OCI-LY7 (cell line): ENCODE data around the gene CABLES1. TPM values are rescaled to one million over a fixed set of nuclear protein-coding genes. Genes with fewer than 3 reads are reported as not detected.
"Not testable (repeated sequence)": the region's sequence is repeated elsewhere in the genome, so short reads cannot be mapped to it uniquely, and the experiment has no call there.

Source experiments
- BruUV-seq: library from RNA; stranded (reverse); fragments of 400-500 nt; replicated peaks from 2 replicates; lab custom pipeline; 2021; lab: Mats Ljungman, UMichigan
- CTCF ChIA-PET: fragments of 300-600 bp; sonication (Branson Sonifier 250); formaldehyde crosslinking; loops from one replicate; lab custom pipeline; 2022; ENCODE audit warnings: antibody characterized with exemption; ENCODE audit not compliant: unreplicated experiment; lab: Charles Lee
- POLR2A ChIA-PET: fragments of 300-600 bp; sonication (Branson Sonifier 250); formaldehyde crosslinking; loops from one replicate; lab custom pipeline; 2022; ENCODE audit warnings: antibody characterized with exemption; lab: Charles Lee
- DNase-seq: peaks from one replicate; pipeline ENCODE4 v3.0.0-alpha.2; 2015; ENCODE audit warnings: low spot score
- H2AFZ ChIP-seq: fragments of 200-600 bp; sonication (generic), shearing (Covaris generic); 2 replicates; pipeline ENCODE4 v1.6.1; 2014; ENCODE audit warnings: mild to moderate bottlenecking, antibody characterized with exemption, low read length, moderate library complexity
- H3K27ac ChIP-seq: fragments of 200-600 bp; sonication (generic); 2 replicates; pipeline ENCODE4 v1.5.1; 2014; ENCODE audit warnings: mixed run types, low read depth, mild to moderate bottlenecking, moderate library complexity, low read length, inconsistent platforms; ENCODE audit not compliant: poor library complexity, severe bottlenecking
- H3K36me3 ChIP-seq: fragments of 200-600 bp; sonication (generic); 2 replicates; pipeline ENCODE4 v1.6.1; 2014; ENCODE audit warnings: mild to moderate bottlenecking, antibody characterized with exemption, low read length, moderate library complexity, mixed read lengths; ENCODE audit not compliant: insufficient read depth
- H3K4me1 ChIP-seq: fragments of 200-600 bp; sonication (generic); 2 replicates; pipeline ENCODE4 v1.5.1; 2014; ENCODE audit warnings: mild to moderate bottlenecking, low read length; ENCODE audit not compliant: insufficient read depth, poor library complexity, severe bottlenecking
- H3K4me2 ChIP-seq: fragments of 200-600 bp; sonication (generic); 2 replicates; pipeline ENCODE4 v1.6.1; 2014; ENCODE audit warnings: mild to moderate bottlenecking, low read length
- H3K4me3 ChIP-seq: fragments of 200-600 bp; sonication (generic); 2 replicates; pipeline ENCODE4 v1.5.1; 2014; ENCODE audit warnings: mild to moderate bottlenecking, low read depth, low read length; ENCODE audit not compliant: poor library complexity, severe bottlenecking
- H3K79me2 ChIP-seq: fragments of 200-600 bp; sonication (generic); 2 replicates; pipeline ENCODE4 v1.6.1; 2016; ENCODE audit warnings: low read depth, mild to moderate bottlenecking, low read length, moderate library complexity, mixed read lengths; ENCODE audit not compliant: insufficient read depth
- H3K9me2 ChIP-seq: fragments of 200-600 bp; sonication (generic); 2 replicates; pipeline ENCODE4 v1.6.1; 2016; ENCODE audit warnings: mild to moderate bottlenecking, low read length, mixed read lengths; ENCODE audit not compliant: insufficient read depth
- H3K9me3 ChIP-seq: fragments of 200-600 bp; sonication (generic); 2 replicates; pipeline ENCODE4 v1.6.1; 2014; ENCODE audit warnings: mild to moderate bottlenecking, mixed run types, low read length, mixed read lengths
- H4K20me1 ChIP-seq: fragments of 200-600 bp; sonication (generic); 2 replicates; pipeline ENCODE4 v1.6.1; 2014; ENCODE audit warnings: mild to moderate bottlenecking, antibody characterized with exemption, low read length, moderate library complexity, mixed read lengths; ENCODE audit not compliant: insufficient read depth
- CTCF ChIP-seq: fragments of 200-600 bp; sonication (generic); conservative IDR thresholded peaks from 2 replicates; pipeline ENCODE4 v1.5.1; 2014; ENCODE audit warnings: mild to moderate bottlenecking, antibody characterized with exemption, low read length, moderate library complexity, mixed read lengths
- EZH2phosphoT487 ChIP-seq: fragments of 200-600 bp; sonication (generic); IDR thresholded peaks from 2 replicates; pipeline ENCODE4 v1.6.1; 2018; ENCODE audit warnings: low read depth, borderline replicate concordance, mild to moderate bottlenecking, mixed run types, antibody characterized with exemption, low read length, moderate library complexity, mixed read lengths
- intact Hi-C: fragments of 100-400 bp; cut with micrococcal nuclease; formaldehyde crosslinking; loops from one replicate; pipeline ENCODE4 v1.10.0; 2022; ENCODE audit not compliant: unreplicated experiment
- total RNA-seq, 2 experiments: library from RNA; depleted of rRNA in 1 of 2; stranded (reverse); fragments of >200 nt in 1 of 2; shearing (Covaris generic) in 1 of 2; gene quantifications; 2 replicates each; pipeline ENCODE4 v1.2.3, GENCODE V29; 2014 to 2022

The CABLES1 gene
- total RNA-seq, 2 experiments from 2014 or later: 20.6 to 28.7 TPM

DNA sequence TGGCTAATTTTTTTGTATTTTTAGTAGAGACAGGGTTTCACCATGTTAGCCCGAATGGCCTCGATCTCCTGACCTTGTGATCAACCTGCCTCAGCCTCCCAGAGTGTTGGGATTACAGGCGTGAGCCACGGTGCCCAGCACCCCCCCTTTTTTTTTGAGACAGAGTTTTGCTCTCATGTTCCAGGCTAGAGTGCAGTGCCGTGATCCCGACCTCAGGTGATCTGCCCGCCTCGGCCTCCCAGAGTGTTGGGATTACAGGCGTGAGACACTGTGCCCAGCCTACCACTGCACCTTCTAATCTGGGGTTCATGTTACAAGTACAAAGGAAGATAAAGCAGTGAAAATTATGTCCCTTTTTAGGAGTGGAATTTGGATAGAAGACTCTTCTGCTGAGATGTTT is 41.5 kb upstream of the CABLES1 start:
- Histone ChIP-seq H4K20me1 (no peaks in the 10 kb centered on the region), H3K36me3 (no peaks in the 10 kb centered on the region), H3K9me3 (no peaks in the 10 kb centered on the region), H3K27ac (no peak overlapping the region), H2AFZ (no peak overlapping the region), H3K9me2 (no peaks in the 10 kb centered on the region), H3K4me1 (peaks cover 16% of the 10 kb centered on the region), H3K4me3 (no peak overlapping the region), H3K4me2 (no peak overlapping the region), H3K79me2 (no peaks in the 10 kb centered on the region)
- POLR2A ChIA-PET: no interaction called here
- no peak for DNase-seq
- intact Hi-C loops: no loop called here
- CTCF ChIA-PET: no interaction called here
- no peak for TF ChIP-seq EZH2phosphoT487
- no peak for TF ChIP-seq CTCF
- no TSS peak for BruUV-seq

GRCh38 chr18:23094411-23095190 is 40.7 kb upstream of the CABLES1 start:
- Histone ChIP-seq H3K4me3 (no peak overlapping the region), H3K9me2 (no peaks in the 10 kb centered on the region), H3K79me2 (no peaks in the 10 kb centered on the region), H3K4me2 (no peak overlapping the region), H3K27ac (no peak overlapping the region), H4K20me1 (no peaks in the 10 kb centered on the region), H2AFZ (no peak overlapping the region), H3K9me3 (no peaks in the 10 kb centered on the region), H3K36me3 (no peaks in the 10 kb centered on the region), H3K4me1 (peaks cover 16% of the 10 kb centered on the region)
- CTCF ChIA-PET: no interaction called here
- no TSS peak for BruUV-seq
- TF ChIP-seq EZH2phosphoT487 (no peak), CTCF (no peak)
- POLR2A ChIA-PET: no interaction called here
- DNase-seq: no peak
- intact Hi-C loops: no loop called here

DNA sequence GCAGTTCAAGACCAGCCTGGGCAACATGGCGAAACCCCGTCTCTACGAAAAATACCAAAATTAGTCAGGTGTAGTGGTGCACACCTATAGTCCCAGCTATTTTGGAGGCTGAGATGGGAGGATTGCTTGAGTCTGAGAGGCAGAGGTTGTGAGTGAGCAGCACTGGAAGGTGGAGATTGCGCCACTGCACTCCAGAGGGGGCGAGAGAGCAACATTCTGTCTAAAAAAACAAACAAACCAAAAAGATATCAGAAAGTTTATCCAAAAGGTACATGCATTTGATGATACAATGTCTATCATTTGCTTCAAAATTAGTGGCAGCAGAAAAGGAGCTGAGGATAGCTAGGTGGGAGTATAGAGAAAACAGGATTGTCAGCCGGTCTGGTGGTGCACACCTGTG is 39.8 kb upstream of the CABLES1 start:
- Histone ChIP-seq H3K79me2 (no peaks in the 10 kb centered on the region), H3K9me3 (no peaks in the 10 kb centered on the region), H3K9me2 (no peaks in the 10 kb centered on the region), H3K27ac (no peak overlapping the region), H3K4me1 (peaks cover 16% of the 10 kb centered on the region), H3K4me3 (no peak overlapping the region), H2AFZ (no peak overlapping the region), H3K4me2 (no peak overlapping the region), H4K20me1 (no peaks in the 10 kb centered on the region), H3K36me3 (no peaks in the 10 kb centered on the region)
- intact Hi-C loops: no loop called here
- ChIA-PET CTCF (no interaction called here), POLR2A (no interaction called here)
- peak; percentile 31; the same call in 1 of the 2 replicates for TF ChIP-seq CTCF
- TF ChIP-seq EZH2phosphoT487: no peak
- no TSS peak for BruUV-seq
- no peak for DNase-seq

GRCh38 chr18:23097016-23097415 is 38.3 kb upstream of the CABLES1 start:
- POLR2A ChIA-PET: interaction anchor here (0.7 kb wide), 1 partner anchor 10 kb away, joined by 5 read pairs; no protein-coding TSS in a partner anchor
- intact Hi-C loops, H2AFZ ChIP-seq, BruUV-seq, H3K9me3 ChIP-seq, CTCF ChIA-PET, H3K27ac ChIP-seq, H3K9me2 ChIP-seq, H3K36me3 ChIP-seq, H3K79me2 ChIP-seq, DNase-seq, H3K4me2 ChIP-seq, H4K20me1 ChIP-seq, H3K4me1 ChIP-seq, H3K4me3 ChIP-seq: not testable (repeated sequence)
